Transverse colon (tissue), 3 donors: ENCODE results near the gene SLC26A4.

ENCODE experiments used
- POLR2A ChIP-seq: fragments of 450-650 bp; IDR thresholded peaks from one replicate; pipeline ENCODE4 v1.6.1; 2016; ENCODE audit warnings: antibody characterized with exemption, mild to moderate bottlenecking, moderate library complexity
- TF ChIP-seq, protein P1 (sequence below), 5 experiments: fragments of 200-600 bp in 3 of 5; fragments of 450-650 bp in 2 of 5; sonication (generic) in 3 of 5; IDR thresholded peaks; 1 replicate in 2 of 5; 2 replicates in 3 of 5; pipeline ENCODE4 v1.5.1; 2016 to 2017; ENCODE audit warnings: antibody characterized with exemption in 5 of 5, inconsistent platforms in 3 of 5, mild to moderate bottlenecking in 2 of 5, moderate library complexity in 1 of 5

DNA sequence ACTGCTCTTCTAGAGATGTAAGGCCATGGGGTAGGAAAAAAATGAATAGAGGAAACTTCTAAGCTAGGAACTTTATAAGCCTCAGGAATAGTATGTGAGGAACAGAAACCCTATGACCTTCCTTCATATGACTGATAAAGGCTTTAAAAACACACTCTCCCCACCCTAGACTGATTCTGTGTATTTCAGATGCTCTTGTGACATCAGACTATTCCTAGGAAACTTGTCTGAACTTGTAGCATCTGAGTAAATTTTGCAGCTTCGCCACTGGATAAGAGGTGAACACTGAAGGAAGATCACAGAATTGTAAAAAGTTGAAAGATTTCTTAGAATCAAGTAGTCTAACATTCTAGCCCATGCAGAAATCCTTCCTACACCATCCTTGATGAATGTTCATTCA lies 52.3 kb downstream of the SLC26A4 start:
- TF ChIP-seq, protein P1, sequence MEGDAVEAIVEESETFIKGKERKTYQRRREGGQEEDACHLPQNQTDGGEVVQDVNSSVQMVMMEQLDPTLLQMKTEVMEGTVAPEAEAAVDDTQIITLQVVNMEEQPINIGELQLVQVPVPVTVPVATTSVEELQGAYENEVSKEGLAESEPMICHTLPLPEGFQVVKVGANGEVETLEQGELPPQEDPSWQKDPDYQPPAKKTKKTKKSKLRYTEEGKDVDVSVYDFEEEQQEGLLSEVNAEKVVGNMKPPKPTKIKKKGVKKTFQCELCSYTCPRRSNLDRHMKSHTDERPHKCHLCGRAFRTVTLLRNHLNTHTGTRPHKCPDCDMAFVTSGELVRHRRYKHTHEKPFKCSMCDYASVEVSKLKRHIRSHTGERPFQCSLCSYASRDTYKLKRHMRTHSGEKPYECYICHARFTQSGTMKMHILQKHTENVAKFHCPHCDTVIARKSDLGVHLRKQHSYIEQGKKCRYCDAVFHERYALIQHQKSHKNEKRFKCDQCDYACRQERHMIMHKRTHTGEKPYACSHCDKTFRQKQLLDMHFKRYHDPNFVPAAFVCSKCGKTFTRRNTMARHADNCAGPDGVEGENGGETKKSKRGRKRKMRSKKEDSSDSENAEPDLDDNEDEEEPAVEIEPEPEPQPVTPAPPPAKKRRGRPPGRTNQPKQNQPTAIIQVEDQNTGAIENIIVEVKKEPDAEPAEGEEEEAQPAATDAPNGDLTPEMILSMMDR (IDR thresholded peaks at IDR 0.05) = no peak
- no peak for TF ChIP-seq POLR2A
